AG10803 (cell line): ENCODE measurements around the gene ZMYND11.

ENCODE experiments used
- DNase-seq: peaks from one replicate; pipeline ENCODE4 v3.0.0; 2010; ENCODE audit warnings: low read depth
- H3K4me3 ChIP-seq: 2 replicates; pipeline ENCODE4 v1.5.1; 2011; ENCODE audit warnings: mild to moderate bottlenecking, low read length, control low read depth
- TF ChIP-seq, protein P1 (sequence below): conservative IDR thresholded peaks from 2 replicates; pipeline ENCODE4 v1.5.1; 2011; ENCODE audit warnings: mild to moderate bottlenecking, low read length, control low read depth, inconsistent platforms

The ZMYND11 gene

DNA sequence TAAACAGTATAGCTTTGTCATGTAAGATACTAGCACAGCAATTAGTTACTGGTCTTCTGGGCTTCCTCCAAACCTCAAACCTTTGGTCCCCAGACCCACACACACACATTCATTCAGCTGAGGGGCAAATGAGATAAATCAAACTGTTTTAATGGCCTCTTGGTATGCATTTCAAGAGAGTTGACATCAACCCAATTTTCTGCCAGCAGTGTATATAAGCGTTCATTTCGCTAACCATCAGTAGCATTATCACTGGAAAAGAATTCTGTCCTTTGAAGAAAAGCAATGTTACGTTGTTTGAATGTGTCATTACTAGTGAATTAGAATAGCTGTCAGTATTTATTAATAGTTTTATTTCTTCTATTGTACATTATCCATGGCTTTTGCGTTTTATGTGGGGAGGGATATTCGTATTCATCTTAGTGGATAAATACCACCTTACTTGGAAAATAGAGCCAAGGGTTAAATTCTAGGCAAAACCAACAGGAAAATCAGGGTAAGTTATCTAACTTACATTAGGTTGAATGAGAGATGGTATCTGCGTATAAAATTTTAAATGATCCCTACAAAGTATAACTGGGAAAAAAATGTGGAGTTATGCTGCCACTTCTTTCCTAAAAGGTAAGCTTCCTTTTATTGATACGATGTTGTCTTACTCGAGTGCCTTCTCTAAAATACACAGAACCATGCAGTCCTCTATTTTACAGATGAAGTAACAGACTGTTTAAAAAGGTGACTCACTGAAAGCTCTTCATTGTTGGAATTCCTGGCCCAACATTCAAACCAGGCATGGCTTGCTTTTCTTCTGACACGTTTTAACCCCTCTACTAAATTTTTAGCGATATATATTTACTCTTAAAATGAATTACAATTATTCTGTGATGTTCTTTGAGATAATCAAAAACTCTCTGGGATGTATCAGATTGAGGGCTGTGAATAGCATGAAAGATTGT lies 2.0 kb upstream of the ZMYND11 start:
- TF ChIP-seq, protein P1, sequence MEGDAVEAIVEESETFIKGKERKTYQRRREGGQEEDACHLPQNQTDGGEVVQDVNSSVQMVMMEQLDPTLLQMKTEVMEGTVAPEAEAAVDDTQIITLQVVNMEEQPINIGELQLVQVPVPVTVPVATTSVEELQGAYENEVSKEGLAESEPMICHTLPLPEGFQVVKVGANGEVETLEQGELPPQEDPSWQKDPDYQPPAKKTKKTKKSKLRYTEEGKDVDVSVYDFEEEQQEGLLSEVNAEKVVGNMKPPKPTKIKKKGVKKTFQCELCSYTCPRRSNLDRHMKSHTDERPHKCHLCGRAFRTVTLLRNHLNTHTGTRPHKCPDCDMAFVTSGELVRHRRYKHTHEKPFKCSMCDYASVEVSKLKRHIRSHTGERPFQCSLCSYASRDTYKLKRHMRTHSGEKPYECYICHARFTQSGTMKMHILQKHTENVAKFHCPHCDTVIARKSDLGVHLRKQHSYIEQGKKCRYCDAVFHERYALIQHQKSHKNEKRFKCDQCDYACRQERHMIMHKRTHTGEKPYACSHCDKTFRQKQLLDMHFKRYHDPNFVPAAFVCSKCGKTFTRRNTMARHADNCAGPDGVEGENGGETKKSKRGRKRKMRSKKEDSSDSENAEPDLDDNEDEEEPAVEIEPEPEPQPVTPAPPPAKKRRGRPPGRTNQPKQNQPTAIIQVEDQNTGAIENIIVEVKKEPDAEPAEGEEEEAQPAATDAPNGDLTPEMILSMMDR = no peak
- peak overlapping the region; percentile 64 for H3K4me3 ChIP-seq
- peak; percentile 72 for DNase-seq

DNA sequence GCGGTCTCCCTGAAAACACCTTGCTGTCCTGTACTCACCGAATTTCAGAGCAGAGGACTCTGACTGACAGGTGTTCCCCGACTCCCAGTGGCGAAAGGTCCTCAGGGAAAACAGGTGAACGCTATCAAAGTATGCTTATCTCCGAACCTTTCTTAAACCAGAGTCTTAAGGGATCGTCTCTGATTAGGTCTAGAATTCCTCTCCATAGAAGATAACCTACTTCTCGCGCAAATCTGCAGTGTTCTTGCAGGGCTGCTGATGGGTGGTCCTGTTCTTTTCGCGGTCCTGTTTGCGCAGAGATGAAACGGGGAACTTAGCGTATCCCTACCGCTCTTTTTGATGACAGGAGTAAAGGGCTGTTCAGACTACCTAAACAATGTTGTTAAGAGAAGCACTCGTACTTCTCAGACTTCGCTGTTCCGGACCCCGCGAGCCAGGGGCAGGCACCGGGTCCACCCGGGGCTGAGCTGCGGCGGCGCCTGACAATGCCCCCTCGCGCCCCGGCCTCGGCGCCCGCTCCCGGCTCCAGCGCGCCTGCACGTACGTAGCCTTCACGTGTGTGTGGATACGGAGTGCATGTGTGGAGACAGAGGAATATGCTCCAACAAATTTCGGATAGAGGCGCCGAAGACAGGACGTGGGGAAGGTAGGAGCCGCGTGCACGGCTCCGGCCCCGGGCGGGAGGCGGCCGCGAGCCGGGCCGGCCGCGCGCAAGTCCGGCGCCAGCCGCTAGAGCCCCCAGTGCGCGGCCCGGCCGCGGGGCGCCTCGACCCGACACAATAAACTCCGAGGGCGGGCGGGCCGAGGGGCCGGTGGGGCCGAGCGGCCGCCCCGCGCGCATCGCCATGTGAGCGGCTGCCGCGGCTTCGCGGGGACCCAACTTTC lies 766 bp upstream of the ZMYND11 start:
- peak; percentile 37 for DNase-seq
- H3K4me3 ChIP-seq = peak overlapping the region; percentile 64
- TF ChIP-seq, protein P1 = no peak

DNA sequence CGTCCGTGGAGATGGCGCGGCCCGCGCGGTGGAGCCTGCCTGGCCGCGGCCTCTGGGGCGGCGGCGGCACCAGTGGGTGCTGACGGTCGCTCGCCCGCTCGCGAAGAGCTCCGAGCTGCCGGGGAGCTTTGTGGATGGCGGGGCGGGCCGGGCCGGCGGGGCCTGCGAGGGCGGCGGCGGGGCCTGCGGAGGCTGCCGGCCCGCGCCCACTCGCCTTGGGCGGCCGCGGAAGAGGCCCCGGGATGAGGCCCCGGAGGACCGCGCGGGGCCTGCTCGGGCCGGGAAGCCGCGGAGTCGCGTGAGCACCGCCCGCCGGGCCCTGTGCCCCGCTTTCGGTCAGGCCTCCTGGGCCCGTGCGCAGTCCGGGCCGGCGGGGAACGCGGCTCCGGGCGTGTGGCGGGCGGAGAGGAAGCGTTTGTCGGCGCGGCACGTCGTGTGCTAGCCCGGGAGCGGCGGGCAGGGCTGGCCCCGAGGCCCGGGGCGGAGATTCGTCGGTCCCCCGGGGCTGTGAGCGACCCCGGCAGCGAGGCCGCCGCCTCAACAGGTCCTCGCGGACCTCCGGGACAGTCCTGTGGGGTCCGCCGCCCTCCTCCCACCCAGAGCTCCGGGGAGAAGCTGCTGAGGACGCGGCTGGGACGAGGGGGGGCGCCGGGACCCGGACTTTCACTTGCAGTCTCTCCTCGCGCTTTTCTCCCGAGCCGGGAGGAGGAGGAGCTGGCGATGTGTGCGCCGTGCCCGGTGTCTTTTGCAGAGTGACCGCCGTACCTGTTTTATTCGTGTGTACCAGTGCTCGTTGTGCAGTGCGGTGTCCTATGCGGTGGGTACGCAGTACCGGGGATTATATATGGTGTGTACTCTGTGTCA lies 578 bp downstream of the ZMYND11 start:
- peak; percentile 54 for DNase-seq
- TF ChIP-seq, protein P1 = no peak
- H3K4me3 ChIP-seq = peak overlapping the region; percentile 85

DNA sequence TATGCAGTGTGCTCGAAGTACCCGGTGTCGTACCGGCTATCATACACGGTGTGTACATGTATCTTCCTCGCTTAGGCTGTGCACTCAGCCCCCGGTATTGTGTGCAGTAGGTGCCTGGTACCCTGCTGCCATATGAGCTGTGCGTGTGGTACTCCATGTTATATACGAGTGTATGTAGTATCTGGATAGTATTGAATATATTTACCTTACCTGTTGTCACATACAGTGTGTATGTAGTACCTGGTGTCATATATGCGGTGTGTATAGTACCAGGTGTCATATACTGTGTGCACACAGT lies 1.2 kb downstream of the ZMYND11 start:
- TF ChIP-seq, protein P1 = no peak
- peak overlapping the region; percentile 85 for H3K4me3 ChIP-seq
- no peak for DNase-seq

DNA sequence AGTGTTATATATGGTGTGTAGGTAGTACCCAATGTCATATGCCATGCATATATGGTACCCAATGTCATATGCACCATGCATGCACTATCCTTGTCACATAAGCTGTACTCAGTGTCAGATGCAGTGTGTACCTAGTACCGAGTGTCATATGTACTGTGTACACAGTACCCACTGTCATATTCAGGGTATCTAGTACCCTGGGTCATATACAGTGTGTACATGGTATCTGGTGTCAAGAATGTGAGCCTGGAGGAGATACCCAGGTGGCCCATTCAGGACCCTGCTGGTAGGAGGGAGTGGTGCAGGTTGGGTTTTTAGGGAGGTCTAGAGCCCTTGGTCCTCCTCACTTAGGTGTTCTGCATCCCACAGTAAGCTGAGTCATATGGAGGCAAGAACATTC lies 1.8 kb downstream of the ZMYND11 start:
- DNase-seq = no peak
- TF ChIP-seq, protein P1 = peak; percentile 57
- H3K4me3 ChIP-seq = peak overlapping the region; percentile 85

DNA sequence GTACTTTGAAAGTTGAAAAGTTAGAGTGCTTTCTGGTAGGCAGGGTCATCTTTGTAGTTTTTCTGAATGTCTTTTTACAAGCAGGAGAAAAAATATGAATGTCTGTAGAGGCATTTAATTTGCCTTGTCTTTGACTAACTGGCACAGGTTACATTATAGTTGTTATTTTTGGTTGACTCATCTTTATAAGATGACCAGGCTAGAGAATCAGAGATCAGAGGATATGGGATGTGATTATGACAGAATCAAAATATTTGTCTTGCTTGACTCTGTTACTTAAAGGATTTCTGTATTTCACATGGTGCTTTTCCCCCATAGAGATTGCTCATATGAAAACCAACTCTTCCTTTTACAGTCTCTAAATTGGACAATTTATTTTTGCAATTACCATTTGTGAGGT lies 2.4 kb downstream of the ZMYND11 start:
- peak; percentile 35 for DNase-seq
- TF ChIP-seq, protein P1 = no peak

More for the DNA sequence above, 2.4 kb downstream of the ZMYND11 start:
- H3K4me3 ChIP-seq = no peak overlapping the region
